ENCODE results near the gene DGKZ. TPM values are rescaled to one million over a fixed set of nuclear protein-coding genes. Genes with fewer than 3 reads are reported as not detected.

DGKZ gene
- total and polyA plus RNA-seq, 2 of the 13 experiments (the other 11 are each of a cell fraction or from before 2014, with no cell fraction given) = 15.8 to 20.7 TPM

GRCh38 chr11:46392421-46393230 lies 45.4 kb downstream of the DGKZ start (continued):
- peak; percentile 97 for TF ChIP-seq THAP7 (CRISPR knock-in tag; IDR thresholded peaks at IDR 0.05)
- TF ChIP-seq DMAP1 (CRISPR knock-in tag; IDR thresholded peaks at IDR 0.05) = peak; percentile 50; the same call in 1 of the 2 replicates
- TF ChIP-seq THYN1 (CRISPR knock-in tag; IDR thresholded peaks at IDR 0.05; ENCODE audit: borderline replicate concordance, low read depth) = no peak
- TF ChIP-seq WIZ (CRISPR knock-in tag; IDR thresholded peaks at IDR 0.05) = peak; percentile 99
- peak; percentile 98 for TF ChIP-seq KLF12 (CRISPR knock-in tag; IDR thresholded peaks at IDR 0.05; ENCODE audit: borderline replicate concordance)
- TF ChIP-seq, protein P1, sequence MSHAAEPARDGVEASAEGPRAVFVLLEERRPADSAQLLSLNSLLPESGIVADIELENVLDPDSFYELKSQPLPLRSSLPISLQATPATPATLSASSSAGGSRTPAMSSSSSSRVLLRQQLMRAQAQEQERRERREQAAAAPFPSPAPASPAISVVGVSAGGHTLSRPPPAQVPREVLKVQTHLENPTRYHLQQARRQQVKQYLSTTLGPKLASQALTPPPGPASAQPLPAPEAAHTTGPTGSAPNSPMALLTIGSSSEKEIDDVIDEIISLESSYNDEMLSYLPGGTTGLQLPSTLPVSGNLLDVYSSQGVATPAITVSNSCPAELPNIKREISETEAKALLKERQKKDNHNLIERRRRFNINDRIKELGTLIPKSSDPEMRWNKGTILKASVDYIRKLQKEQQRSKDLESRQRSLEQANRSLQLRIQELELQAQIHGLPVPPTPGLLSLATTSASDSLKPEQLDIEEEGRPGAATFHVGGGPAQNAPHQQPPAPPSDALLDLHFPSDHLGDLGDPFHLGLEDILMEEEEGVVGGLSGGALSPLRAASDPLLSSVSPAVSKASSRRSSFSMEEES (CRISPR knock-in tag; IDR thresholded peaks at IDR 0.05) = peak; percentile 95
- TF ChIP-seq MEIS1 (CRISPR knock-in tag; IDR thresholded peaks at IDR 0.05; ENCODE audit: borderline replicate concordance) = peak; percentile 80
- peak; percentile 99 for TF ChIP-seq IKZF4 (CRISPR knock-in tag; IDR thresholded peaks at IDR 0.05; ENCODE audit: borderline replicate concordance, low read depth, not compliant biosample characterization)
- TF ChIP-seq, protein P2, sequence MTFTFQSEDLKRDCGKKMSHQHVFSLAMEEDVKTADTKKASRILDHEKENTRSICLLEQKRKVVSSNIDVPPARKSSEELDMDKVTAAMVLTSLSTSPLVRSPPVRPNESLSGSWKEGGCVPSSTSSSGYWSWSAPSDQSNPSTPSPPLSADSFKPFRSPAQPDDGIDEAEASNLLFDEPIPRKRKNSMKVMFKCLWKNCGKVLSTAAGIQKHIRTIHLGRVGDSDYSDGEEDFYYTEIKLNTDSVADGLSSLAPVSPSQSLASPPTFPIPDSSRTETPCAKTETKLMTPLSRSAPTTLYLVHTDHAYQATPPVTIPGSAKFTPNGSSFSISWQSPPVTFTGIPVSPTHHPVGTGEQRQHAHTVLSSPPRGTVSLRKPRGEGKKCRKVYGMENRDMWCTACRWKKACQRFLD (CRISPR knock-in tag; IDR thresholded peaks at IDR 0.05; ENCODE audit: borderline replicate concordance) = peak; percentile 96
- peak; percentile 100 for TF ChIP-seq NFKB2 (CRISPR knock-in tag; IDR thresholded peaks at IDR 0.05; ENCODE audit: borderline replicate concordance)
- peak; percentile 88; the same call in 1 of the 2 replicates for TF ChIP-seq RFXANK (CRISPR knock-in tag; IDR thresholded peaks at IDR 0.05)
- TF ChIP-seq ZNF138 (CRISPR knock-in tag; IDR thresholded peaks at IDR 0.05; ENCODE audit: low read depth) = peak; percentile 99
- TF ChIP-seq RNF219 (CRISPR knock-in tag; IDR thresholded peaks at IDR 0.05) = peak; percentile 68; the same call in 1 of the 2 replicates
- no peak for TF ChIP-seq PLSCR1 (CRISPR knock-in tag; IDR thresholded peaks at IDR 0.05; ENCODE audit: borderline replicate concordance)
- TF ChIP-seq, protein P3, sequence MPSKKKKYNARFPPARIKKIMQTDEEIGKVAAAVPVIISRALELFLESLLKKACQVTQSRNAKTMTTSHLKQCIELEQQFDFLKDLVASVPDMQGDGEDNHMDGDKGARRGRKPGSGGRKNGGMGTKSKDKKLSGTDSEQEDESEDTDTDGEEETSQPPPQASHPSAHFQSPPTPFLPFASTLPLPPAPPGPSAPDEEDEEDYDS (CRISPR knock-in tag; IDR thresholded peaks at IDR 0.05) = peak; percentile 58; the same call in 1 of the 2 replicates
- peak; percentile 99 for TF ChIP-seq MEIS2 (CRISPR knock-in tag; IDR thresholded peaks at IDR 0.05)
- TF ChIP-seq, protein P4, sequence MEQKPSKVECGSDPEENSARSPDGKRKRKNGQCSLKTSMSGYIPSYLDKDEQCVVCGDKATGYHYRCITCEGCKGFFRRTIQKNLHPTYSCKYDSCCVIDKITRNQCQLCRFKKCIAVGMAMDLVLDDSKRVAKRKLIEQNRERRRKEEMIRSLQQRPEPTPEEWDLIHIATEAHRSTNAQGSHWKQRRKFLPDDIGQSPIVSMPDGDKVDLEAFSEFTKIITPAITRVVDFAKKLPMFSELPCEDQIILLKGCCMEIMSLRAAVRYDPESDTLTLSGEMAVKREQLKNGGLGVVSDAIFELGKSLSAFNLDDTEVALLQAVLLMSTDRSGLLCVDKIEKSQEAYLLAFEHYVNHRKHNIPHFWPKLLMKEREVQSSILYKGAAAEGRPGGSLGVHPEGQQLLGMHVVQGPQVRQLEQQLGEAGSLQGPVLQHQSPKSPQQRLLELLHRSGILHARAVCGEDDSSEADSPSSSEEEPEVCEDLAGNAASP (CRISPR knock-in tag; IDR thresholded peaks at IDR 0.05; ENCODE audit: borderline replicate concordance) = peak; percentile 91
- TF ChIP-seq ELF3 (CRISPR knock-in tag; IDR thresholded peaks at IDR 0.05) = peak; percentile 89
- peak; percentile 94 for TF ChIP-seq ZNF350 (CRISPR knock-in tag; IDR thresholded peaks at IDR 0.05; ENCODE audit: borderline replicate concordance, low read depth)
- TF ChIP-seq STAG1 (CRISPR knock-in tag; IDR thresholded peaks at IDR 0.05) = no peak; the same call in 1 of the 2 replicates

All from HepG2 (cell line).